ENCODE results near the gene ANKRD23.

Gene ANKRD23

DNA sequence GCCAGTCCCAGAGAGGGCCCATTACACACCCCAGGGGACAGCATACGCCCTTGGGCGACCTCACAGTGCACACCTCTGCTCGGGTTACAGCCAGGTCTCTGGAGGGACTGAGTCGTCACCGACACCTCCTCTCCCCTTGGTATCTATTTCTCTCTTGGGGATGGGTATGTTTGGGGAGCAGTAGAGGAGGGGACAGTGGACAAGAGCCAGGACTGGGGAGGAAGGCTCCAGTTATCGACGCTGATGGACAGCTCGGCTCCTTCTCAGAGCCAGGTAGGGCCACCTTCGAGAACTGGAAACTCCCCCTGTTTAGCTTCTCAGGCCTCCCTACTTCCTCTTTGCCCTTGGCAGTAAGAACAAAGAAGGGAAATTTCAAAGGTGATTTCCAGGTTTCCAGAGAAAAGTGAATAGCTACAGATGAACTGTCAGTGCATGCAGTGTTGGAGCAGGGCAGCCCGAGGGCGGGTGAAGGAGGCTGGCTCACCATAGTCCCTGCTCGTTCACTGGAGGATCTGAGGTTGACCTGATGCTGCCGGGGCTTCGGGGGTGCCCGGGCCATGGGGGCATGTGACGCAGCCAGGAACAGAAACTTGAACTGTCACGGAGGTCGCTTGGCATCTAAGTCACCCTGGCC lies 30.5 kb upstream of the ANKRD23 start:
- Histone ChIP-seq H3K4me1 (ENCODE audit: low read depth, poor library complexity, severe bottlenecking) (peaks cover 6% of the 10 kb centered on the region), H4K20me1 (ENCODE audit: insufficient read depth) (no peaks in the 10 kb centered on the region), H3K4me2 (no peak overlapping the region), H2AFZ (ENCODE audit: low read depth) (no peak overlapping the region), H3K9ac (no peak overlapping the region), H3K27me3 (ENCODE audit: insufficient read depth, low read depth) (no peaks in the 10 kb centered on the region), H3K4me3 (IDR thresholded peaks at IDR 0.05; ENCODE audit: insufficient read depth, low read depth, low read length) (no peak overlapping the region), H3K79me2 (ENCODE audit: insufficient read depth, low read depth) (no peaks in the 10 kb centered on the region), H3K36me3 (ENCODE audit: insufficient read depth) (no peaks in the 10 kb centered on the region), H3K27ac (no peak overlapping the region)
- TF ChIP-seq, protein P1, sequence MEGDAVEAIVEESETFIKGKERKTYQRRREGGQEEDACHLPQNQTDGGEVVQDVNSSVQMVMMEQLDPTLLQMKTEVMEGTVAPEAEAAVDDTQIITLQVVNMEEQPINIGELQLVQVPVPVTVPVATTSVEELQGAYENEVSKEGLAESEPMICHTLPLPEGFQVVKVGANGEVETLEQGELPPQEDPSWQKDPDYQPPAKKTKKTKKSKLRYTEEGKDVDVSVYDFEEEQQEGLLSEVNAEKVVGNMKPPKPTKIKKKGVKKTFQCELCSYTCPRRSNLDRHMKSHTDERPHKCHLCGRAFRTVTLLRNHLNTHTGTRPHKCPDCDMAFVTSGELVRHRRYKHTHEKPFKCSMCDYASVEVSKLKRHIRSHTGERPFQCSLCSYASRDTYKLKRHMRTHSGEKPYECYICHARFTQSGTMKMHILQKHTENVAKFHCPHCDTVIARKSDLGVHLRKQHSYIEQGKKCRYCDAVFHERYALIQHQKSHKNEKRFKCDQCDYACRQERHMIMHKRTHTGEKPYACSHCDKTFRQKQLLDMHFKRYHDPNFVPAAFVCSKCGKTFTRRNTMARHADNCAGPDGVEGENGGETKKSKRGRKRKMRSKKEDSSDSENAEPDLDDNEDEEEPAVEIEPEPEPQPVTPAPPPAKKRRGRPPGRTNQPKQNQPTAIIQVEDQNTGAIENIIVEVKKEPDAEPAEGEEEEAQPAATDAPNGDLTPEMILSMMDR (conservative IDR thresholded peaks at IDR 0.05; ENCODE audit: low read depth, low read length): no peak

DNA sequence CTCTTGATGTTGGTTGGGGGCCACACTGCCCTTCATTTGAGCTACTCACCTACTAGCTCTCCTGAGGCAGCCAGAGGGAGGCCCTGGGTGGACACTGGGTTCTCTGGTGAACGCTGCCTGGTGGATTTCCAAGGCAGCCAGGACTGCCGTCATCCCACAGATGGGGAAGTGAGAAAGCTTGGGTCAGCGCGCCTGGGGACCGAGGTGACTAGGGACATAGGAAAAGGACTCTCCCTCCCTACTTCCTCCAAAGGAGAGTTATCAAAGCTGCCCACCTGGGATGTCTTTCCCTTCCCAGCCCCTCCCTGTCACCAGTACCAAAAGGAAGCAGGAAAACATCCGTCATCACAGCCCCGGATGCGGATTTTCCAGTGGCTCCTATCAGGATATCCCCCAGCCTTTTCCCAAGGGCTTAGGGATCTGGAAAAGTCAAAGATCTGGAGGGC lies 29.9 kb upstream of the ANKRD23 start:
- H3K4me3 ChIP-seq (IDR thresholded peaks at IDR 0.05; ENCODE audit: insufficient read depth, low read depth, low read length): no peak overlapping the region
- H3K27ac ChIP-seq: no peak overlapping the region
- H3K4me1 ChIP-seq (ENCODE audit: low read depth, poor library complexity, severe bottlenecking): peaks cover 6% of the 10 kb centered on the region
- no peak overlapping the region for H3K4me2 ChIP-seq
- no peaks in the 10 kb centered on the region for H3K36me3 ChIP-seq (ENCODE audit: insufficient read depth)
- TF ChIP-seq, protein P1 (conservative IDR thresholded peaks at IDR 0.05; ENCODE audit: low read depth, low read length): no peak
- no peak overlapping the region for H3K9ac ChIP-seq
- H3K79me2 ChIP-seq (ENCODE audit: insufficient read depth, low read depth): no peaks in the 10 kb centered on the region
- no peak overlapping the region for H2AFZ ChIP-seq (ENCODE audit: low read depth)
- no peaks in the 10 kb centered on the region for H3K27me3 ChIP-seq (ENCODE audit: insufficient read depth, low read depth)
- no peaks in the 10 kb centered on the region for H4K20me1 ChIP-seq (ENCODE audit: insufficient read depth)

DNA sequence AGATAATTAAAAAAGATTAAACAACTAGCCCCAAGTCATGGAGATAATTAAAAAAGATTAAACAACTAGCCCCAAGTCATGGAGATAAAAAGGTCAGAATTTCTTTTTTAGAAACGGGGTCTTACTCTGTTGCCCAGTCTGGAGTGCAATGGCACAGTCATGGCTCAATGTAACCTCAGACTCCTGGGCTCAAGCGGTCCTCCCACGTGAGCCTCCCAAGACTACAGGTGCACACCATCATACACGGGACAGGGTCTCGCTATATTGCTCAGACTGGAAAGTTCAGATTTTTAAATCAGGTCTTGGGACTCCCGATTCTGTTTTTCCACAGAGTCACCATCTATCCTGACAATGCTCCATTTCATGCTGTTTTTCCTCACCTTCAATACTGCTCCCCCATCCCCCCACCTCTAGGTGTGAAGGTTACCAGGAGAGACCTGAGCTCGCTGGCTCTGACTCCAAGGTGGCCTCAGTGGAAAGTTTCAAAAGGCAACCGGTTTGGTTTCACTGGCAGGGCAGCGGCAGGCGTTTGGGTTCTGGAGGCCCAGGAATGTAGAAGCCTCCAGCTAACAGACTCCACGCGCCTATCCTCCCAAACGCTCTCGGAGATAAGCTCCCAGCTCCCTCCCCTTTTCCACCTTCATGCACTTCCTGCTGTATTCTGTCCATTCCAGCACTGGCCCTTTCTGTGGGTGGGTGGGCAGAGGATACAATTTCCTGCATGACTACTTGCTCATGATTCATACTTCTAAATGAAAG lies 28.9 kb upstream of the ANKRD23 start:
- TF ChIP-seq, protein P1 (conservative IDR thresholded peaks at IDR 0.05; ENCODE audit: low read depth, low read length): no peak
- no peak overlapping the region for H3K4me2 ChIP-seq
- no peak overlapping the region for H3K27ac ChIP-seq
- H3K79me2 ChIP-seq (ENCODE audit: insufficient read depth, low read depth): peaks cover 5% of the 10 kb centered on the region; the same call in 1 of the 2 replicates
- no peaks in the 10 kb centered on the region for H3K27me3 ChIP-seq (ENCODE audit: insufficient read depth, low read depth)
- H3K4me1 ChIP-seq (ENCODE audit: low read depth, poor library complexity, severe bottlenecking): peaks cover 6% of the 10 kb centered on the region
- H2AFZ ChIP-seq (ENCODE audit: low read depth): no peak overlapping the region
- H3K4me3 ChIP-seq (IDR thresholded peaks at IDR 0.05; ENCODE audit: insufficient read depth, low read depth, low read length): no peak overlapping the region
- H3K9ac ChIP-seq: no peak overlapping the region
- H3K36me3 ChIP-seq (ENCODE audit: insufficient read depth): no peaks in the 10 kb centered on the region
- H4K20me1 ChIP-seq (ENCODE audit: insufficient read depth): no peaks in the 10 kb centered on the region

DNA sequence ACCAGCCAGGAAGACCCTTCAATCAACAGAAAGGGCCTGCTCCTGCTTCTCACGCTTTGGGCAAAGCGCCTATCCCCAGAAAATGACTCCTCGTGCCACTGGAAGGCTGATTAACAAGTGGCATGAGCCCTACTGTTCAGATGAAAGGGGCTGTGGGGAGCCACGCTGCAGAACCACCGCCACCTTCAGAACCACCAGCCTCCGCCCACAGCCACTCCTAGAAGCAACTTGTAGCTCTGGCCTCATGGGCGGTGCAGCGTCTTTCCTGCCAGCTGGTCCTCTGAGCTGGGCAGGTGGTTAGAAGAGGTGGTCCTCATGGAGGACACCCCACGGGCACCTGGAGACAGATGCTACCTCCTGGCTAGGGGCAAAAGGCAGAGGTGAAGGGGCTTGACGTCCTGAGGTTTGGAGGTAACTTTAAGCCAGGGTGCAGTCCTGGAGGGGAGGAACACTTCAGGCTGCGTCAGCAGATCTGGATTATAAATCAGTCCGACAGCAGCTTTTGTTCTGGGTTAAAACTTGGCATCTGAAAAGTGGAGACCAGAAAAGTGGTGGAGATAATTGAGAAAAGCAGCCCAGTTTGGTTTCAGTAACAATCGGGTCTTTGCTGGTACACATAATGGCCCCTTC lies 26.9 kb upstream of the ANKRD23 start:
- H3K36me3 ChIP-seq (ENCODE audit: insufficient read depth): no peaks in the 10 kb centered on the region
- H3K27me3 ChIP-seq (ENCODE audit: insufficient read depth, low read depth): no peaks in the 10 kb centered on the region
- H3K9ac ChIP-seq: no peak overlapping the region
- no peak overlapping the region for H3K4me3 ChIP-seq (IDR thresholded peaks at IDR 0.05; ENCODE audit: insufficient read depth, low read depth, low read length)
- H3K27ac ChIP-seq: no peak overlapping the region
- TF ChIP-seq, protein P1 (conservative IDR thresholded peaks at IDR 0.05; ENCODE audit: low read depth, low read length): no peak
- H3K4me2 ChIP-seq: no peak overlapping the region
- H3K4me1 ChIP-seq (ENCODE audit: low read depth, poor library complexity, severe bottlenecking): no peaks in the 10 kb centered on the region
- H4K20me1 ChIP-seq (ENCODE audit: insufficient read depth): no peaks in the 10 kb centered on the region
- no peak overlapping the region for H2AFZ ChIP-seq (ENCODE audit: low read depth)
- H3K79me2 ChIP-seq (ENCODE audit: insufficient read depth, low read depth): peaks cover 5% of the 10 kb centered on the region; the same call in 1 of the 2 replicates

Data from KMS-11 (cell line).